GM19397 (cell line): ENCODE measurements around the gene ERCC5.

Experiments used
- ATAC-seq: cut with Tn5 transposase; IDR thresholded peaks from one replicate; pipeline ENCODE4 v1.9.1; 2021; ENCODE audit warnings: mild to moderate bottlenecking, moderate library complexity; ENCODE audit not compliant: unreplicated experiment

Gene ERCC5

GRCh38 chr13:102917019-102917418 is 71.2 kb downstream of the ERCC5 start:
- ATAC-seq = no peak

- no peak for ATAC-seq
These were observed 76.4 kb downstream of the ERCC5 start for GRCh38 chr13:102922184-102922583.
